ENCODE results near the gene PRL. TPM values are rescaled to one million over a fixed set of nuclear protein-coding genes. Genes with fewer than 3 reads are reported as not detected.

PRL gene
- total RNA-seq, 1 experiment from 2014 or later, result not detected

DNA sequence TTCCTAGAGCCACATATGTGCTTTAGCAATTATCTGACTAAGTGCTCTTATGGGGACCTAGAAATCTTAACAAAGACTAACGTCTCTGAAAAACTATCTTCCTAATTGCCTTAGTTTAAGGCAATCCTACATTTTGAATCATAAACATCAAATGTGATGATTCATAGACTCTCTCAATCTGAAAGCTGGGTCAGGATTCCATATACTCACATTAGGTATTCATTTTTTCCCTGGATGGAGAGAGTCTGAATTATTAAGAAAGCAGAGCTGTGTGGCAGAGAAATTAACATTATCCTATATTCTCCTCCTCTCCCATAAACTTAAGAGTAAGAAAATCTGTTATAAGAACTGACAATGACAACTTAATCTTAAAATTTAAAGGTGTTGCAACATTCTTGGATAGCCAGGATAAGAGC lies 1.6 kb upstream of the PRL start:
- DNase-seq (ENCODE audit: low spot score) (no peak), ATAC-seq (no peak)
- Mint-ChIP-seq H3K4me3 (no peak overlapping the region), H3K4me1 (no peaks in the 10 kb centered on the region; the same call in 1 of the 2 replicates), H3K27me3 (ENCODE audit: low read depth) (no peaks in the 10 kb centered on the region), H3K36me3 (no peaks in the 10 kb centered on the region), H3K9me3 (no peaks in the 10 kb centered on the region), H3K27ac (no peak overlapping the region)
- ChIA-PET POLR2A (no interaction called here), CTCF (no interaction called here)
- TF ChIP-seq, protein P1, sequence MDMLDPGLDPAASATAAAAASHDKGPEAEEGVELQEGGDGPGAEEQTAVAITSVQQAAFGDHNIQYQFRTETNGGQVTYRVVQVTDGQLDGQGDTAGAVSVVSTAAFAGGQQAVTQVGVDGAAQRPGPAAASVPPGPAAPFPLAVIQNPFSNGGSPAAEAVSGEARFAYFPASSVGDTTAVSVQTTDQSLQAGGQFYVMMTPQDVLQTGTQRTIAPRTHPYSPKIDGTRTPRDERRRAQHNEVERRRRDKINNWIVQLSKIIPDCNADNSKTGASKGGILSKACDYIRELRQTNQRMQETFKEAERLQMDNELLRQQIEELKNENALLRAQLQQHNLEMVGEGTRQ (CRISPR knock-in tag; IDR thresholded peaks at IDR 0.05), result no peak
- TF ChIP-seq NR2C2 (CRISPR knock-in tag; IDR thresholded peaks at IDR 0.05), result no peak
- no peak for TF ChIP-seq GABPB1 (CRISPR knock-in tag; IDR thresholded peaks at IDR 0.05)
- TF ChIP-seq TEAD4 (CRISPR knock-in tag; IDR thresholded peaks at IDR 0.05), result no peak
- TF ChIP-seq, protein P2, sequence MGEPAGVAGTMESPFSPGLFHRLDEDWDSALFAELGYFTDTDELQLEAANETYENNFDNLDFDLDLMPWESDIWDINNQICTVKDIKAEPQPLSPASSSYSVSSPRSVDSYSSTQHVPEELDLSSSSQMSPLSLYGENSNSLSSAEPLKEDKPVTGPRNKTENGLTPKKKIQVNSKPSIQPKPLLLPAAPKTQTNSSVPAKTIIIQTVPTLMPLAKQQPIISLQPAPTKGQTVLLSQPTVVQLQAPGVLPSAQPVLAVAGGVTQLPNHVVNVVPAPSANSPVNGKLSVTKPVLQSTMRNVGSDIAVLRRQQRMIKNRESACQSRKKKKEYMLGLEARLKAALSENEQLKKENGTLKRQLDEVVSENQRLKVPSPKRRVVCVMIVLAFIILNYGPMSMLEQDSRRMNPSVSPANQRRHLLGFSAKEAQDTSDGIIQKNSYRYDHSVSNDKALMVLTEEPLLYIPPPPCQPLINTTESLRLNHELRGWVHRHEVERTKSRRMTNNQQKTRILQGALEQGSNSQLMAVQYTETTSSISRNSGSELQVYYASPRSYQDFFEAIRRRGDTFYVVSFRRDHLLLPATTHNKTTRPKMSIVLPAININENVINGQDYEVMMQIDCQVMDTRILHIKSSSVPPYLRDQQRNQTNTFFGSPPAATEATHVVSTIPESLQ (CRISPR knock-in tag; IDR thresholded peaks at IDR 0.05), result no peak
- TF ChIP-seq, protein P3, sequence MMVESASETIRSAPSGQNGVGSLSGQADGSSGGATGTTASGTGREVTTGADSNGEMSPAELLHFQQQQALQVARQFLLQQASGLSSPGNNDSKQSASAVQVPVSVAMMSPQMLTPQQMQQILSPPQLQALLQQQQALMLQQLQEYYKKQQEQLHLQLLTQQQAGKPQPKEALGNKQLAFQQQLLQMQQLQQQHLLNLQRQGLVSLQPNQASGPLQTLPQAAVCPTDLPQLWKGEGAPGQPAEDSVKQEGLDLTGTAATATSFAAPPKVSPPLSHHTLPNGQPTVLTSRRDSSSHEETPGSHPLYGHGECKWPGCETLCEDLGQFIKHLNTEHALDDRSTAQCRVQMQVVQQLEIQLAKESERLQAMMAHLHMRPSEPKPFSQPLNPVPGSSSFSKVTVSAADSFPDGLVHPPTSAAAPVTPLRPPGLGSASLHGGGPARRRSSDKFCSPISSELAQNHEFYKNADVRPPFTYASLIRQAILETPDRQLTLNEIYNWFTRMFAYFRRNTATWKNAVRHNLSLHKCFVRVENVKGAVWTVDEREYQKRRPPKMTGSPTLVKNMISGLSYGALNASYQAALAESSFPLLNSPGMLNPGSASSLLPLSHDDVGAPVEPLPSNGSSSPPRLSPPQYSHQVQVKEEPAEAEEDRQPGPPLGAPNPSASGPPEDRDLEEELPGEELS (CRISPR knock-in tag; IDR thresholded peaks at IDR 0.05), result no peak
- TF ChIP-seq, protein P4, sequence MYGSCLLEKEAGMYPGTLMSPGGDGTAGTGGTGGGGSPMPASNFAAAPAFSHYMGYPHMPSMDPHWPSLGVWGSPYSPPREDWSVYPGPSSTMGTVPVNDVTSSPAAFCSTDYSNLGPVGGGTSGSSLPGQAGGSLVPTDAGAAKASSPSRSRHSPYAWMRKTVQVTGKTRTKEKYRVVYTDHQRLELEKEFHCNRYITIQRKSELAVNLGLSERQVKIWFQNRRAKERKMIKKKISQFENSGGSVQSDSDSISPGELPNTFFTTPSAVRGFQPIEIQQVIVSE (CRISPR knock-in tag; IDR thresholded peaks at IDR 0.05; ENCODE audit: borderline replicate concordance), result no peak
- TF ChIP-seq, protein P5, sequence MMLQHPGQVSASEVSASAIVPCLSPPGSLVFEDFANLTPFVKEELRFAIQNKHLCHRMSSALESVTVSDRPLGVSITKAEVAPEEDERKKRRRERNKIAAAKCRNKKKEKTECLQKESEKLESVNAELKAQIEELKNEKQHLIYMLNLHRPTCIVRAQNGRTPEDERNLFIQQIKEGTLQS (CRISPR knock-in tag; conservative IDR thresholded peaks at IDR 0.05), result no peak
- TF ChIP-seq ZNF138 (CRISPR knock-in tag; conservative IDR thresholded peaks at IDR 0.05), result no peak
- TF ChIP-seq CREB1 (CRISPR knock-in tag; IDR thresholded peaks at IDR 0.05), result no peak
- TF ChIP-seq, protein P6, sequence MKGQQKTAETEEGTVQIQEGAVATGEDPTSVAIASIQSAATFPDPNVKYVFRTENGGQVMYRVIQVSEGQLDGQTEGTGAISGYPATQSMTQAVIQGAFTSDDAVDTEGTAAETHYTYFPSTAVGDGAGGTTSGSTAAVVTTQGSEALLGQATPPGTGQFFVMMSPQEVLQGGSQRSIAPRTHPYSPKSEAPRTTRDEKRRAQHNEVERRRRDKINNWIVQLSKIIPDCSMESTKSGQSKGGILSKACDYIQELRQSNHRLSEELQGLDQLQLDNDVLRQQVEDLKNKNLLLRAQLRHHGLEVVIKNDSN (CRISPR knock-in tag; IDR thresholded peaks at IDR 0.05), result no peak

DNA sequence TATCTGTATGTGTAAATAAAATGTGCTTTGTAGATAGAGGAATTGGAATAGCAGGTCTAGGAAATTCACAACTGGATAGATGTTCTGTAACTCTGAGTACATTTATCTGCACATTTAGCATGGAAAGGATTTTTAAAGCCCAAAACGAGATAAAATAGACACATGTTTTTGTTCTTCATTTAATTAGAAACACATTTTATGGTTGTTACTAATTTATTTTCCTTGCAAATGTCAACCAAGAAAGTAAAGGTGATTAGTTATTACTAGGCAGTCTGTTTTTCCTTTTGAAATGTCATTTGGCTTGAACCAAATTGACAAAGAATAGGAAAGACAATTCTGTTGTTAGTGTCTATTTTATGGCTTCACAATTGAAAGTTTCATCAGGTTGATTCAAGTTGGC lies 769 bp downstream of the PRL start:
- DNase-seq (ENCODE audit: low spot score) (no peak), ATAC-seq (no peak)
- ChIA-PET POLR2A (no interaction called here), CTCF (no interaction called here)
- Mint-ChIP-seq H3K4me1 (no peaks in the 10 kb centered on the region), H3K27ac (no peak overlapping the region), H3K4me3 (no peak overlapping the region), H3K9me3 (no peaks in the 10 kb centered on the region), H3K36me3 (no peaks in the 10 kb centered on the region), H3K27me3 (ENCODE audit: low read depth) (no peaks in the 10 kb centered on the region)
- TF ChIP-seq GRHL2 (CRISPR knock-in tag; IDR thresholded peaks at IDR 0.05; ENCODE audit: insufficient replicate concordance, severe bottlenecking) (no peak), SOX15 (CRISPR knock-in tag; IDR thresholded peaks at IDR 0.05) (no peak)
- TF ChIP-seq, protein P3 (CRISPR knock-in tag; IDR thresholded peaks at IDR 0.05), result no peak

DNA sequence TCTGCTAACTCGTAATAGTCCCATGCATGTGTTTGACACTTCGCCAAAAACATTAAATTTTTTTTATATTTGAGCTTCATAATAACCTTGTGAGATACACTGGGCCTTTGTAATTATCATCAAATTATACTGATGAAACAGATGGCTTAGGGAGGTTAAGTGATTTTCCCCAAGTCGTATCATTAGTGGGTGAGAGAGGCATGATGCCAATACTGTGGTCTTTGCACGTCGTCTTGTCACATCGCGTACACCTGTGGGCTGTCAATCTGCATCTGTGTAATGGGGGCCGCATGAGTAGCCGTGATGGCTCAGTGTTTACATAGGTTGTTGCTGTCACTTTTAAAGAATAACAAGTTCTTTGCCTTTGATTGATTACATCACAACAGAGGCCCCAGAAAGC lies 1.7 kb downstream of the PRL start:
- Mint-ChIP-seq H3K27ac (no peak overlapping the region), H3K27me3 (ENCODE audit: low read depth) (no peaks in the 10 kb centered on the region), H3K4me3 (no peak overlapping the region), H3K36me3 (no peaks in the 10 kb centered on the region), H3K9me3 (no peaks in the 10 kb centered on the region), H3K4me1 (peaks cover 5% of the 10 kb centered on the region)
- CTCF ChIA-PET, result no interaction called here
- POLR2A ChIA-PET, result no interaction called here
- no peak for DNase-seq (ENCODE audit: low spot score)
- ATAC-seq, result no peak
- TF ChIP-seq, protein P7, sequence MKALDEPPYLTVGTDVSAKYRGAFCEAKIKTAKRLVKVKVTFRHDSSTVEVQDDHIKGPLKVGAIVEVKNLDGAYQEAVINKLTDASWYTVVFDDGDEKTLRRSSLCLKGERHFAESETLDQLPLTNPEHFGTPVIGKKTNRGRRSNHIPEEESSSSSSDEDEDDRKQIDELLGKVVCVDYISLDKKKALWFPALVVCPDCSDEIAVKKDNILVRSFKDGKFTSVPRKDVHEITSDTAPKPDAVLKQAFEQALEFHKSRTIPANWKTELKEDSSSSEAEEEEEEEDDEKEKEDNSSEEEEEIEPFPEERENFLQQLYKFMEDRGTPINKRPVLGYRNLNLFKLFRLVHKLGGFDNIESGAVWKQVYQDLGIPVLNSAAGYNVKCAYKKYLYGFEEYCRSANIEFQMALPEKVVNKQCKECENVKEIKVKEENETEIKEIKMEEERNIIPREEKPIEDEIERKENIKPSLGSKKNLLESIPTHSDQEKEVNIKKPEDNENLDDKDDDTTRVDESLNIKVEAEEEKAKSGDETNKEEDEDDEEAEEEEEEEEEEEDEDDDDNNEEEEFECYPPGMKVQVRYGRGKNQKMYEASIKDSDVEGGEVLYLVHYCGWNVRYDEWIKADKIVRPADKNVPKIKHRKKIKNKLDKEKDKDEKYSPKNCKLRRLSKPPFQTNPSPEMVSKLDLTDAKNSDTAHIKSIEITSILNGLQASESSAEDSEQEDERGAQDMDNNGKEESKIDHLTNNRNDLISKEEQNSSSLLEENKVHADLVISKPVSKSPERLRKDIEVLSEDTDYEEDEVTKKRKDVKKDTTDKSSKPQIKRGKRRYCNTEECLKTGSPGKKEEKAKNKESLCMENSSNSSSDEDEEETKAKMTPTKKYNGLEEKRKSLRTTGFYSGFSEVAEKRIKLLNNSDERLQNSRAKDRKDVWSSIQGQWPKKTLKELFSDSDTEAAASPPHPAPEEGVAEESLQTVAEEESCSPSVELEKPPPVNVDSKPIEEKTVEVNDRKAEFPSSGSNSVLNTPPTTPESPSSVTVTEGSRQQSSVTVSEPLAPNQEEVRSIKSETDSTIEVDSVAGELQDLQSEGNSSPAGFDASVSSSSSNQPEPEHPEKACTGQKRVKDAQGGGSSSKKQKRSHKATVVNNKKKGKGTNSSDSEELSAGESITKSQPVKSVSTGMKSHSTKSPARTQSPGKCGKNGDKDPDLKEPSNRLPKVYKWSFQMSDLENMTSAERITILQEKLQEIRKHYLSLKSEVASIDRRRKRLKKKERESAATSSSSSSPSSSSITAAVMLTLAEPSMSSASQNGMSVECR (CRISPR knock-in tag; IDR thresholded peaks at IDR 0.05; ENCODE audit: borderline replicate concordance), result no peak
- no peak for TF ChIP-seq SMAD3 (CRISPR knock-in tag; IDR thresholded peaks at IDR 0.05; ENCODE audit: borderline replicate concordance)
- no peak for TF ChIP-seq SMAD4 (CRISPR knock-in tag; IDR thresholded peaks at IDR 0.05)
- TF ChIP-seq GRHL2 (CRISPR knock-in tag; IDR thresholded peaks at IDR 0.05; ENCODE audit: insufficient replicate concordance, severe bottlenecking), result no peak
- TF ChIP-seq ELF4 (CRISPR knock-in tag; IDR thresholded peaks at IDR 0.05; ENCODE audit: low read depth), result no peak
- TF ChIP-seq ETV6 (CRISPR knock-in tag; IDR thresholded peaks at IDR 0.05), result no peak
- TF ChIP-seq CREM (CRISPR knock-in tag; IDR thresholded peaks at IDR 0.05), result no peak

Measured in WTC11 (cell line).